ENCODE data around the gene MYOM3. TPM values are rescaled to one million over a fixed set of nuclear protein-coding genes. Genes with fewer than 3 reads are reported as not detected.
A peak's percentile ranks its signal among the peaks of the same experiment; 100 is the strongest.

The MYOM3 gene
- polyA plus RNA-seq (ENCODE audit: insufficient read length in 10 of 10), result 100 to 1,000 TPM; 221 to 445 (median 363) TPM
- long read RNA-seq, donor 1, full-length matches to known transcripts, result 10 of 73 reads
- long read RNA-seq, donor 1, partial matches to known transcripts, result 63 of 73 reads
- long read RNA-seq, donor 1, other reads (novel, unspliced or antisense), result 0 of 73 reads
- long read RNA-seq, donor 2, full-length matches to known transcripts, result 9 of 40 reads
- long read RNA-seq, donor 2, partial matches to known transcripts, result 31 of 40 reads
- long read RNA-seq, donor 2, other reads (novel, unspliced or antisense), result 0 of 40 reads
- long read RNA-seq, donor 3, result 0 reads
- long read RNA-seq, donor 4, full-length matches to known transcripts, result 2 of 16 reads
- long read RNA-seq, donor 4, partial matches to known transcripts, result 14 of 16 reads
- long read RNA-seq, donor 4, other reads (novel, unspliced or antisense), result 0 of 16 reads
- long read RNA-seq, donor 5, full-length matches to known transcripts, result 5 of 67 reads
- long read RNA-seq, donor 5, partial matches to known transcripts, result 62 of 67 reads
- long read RNA-seq, donor 5, other reads (novel, unspliced or antisense), result 0 of 67 reads
- long read RNA-seq, donor 6, full-length matches to known transcripts, result 10 of 312 reads
- long read RNA-seq, donor 6, partial matches to known transcripts, result 302 of 312 reads
- long read RNA-seq, donor 6, other reads (novel, unspliced or antisense), result 0 of 312 reads
- long read RNA-seq, donor 7, full-length matches to known transcripts, result 4 of 9 reads
- long read RNA-seq, donor 7, partial matches to known transcripts, result 5 of 9 reads
- long read RNA-seq, donor 7, other reads (novel, unspliced or antisense), result 0 of 9 reads
- long read RNA-seq, donor 8, full-length matches to known transcripts, result 1 of 1 reads
- long read RNA-seq, donor 8, partial matches to known transcripts, result 0 of 1 reads
- long read RNA-seq, donor 8, other reads (novel, unspliced or antisense), result 0 of 1 reads
- long read RNA-seq, donor 9, full-length matches to known transcripts, result 3 of 3 reads
- long read RNA-seq, donor 9, partial matches to known transcripts, result 0 of 3 reads
- long read RNA-seq, donor 9, other reads (novel, unspliced or antisense), result 0 of 3 reads

- peak; percentile 45 to 72 (median 63) for DNase-seq
These were observed at the start of gene MYOM3 for GRCh38 chr1:24111996-24112779. TSS of gene MYOM3 (minus strand) at chr1:24112135. CDS start at chr1:24108636, 3,499 bp downstream.

DNA sequence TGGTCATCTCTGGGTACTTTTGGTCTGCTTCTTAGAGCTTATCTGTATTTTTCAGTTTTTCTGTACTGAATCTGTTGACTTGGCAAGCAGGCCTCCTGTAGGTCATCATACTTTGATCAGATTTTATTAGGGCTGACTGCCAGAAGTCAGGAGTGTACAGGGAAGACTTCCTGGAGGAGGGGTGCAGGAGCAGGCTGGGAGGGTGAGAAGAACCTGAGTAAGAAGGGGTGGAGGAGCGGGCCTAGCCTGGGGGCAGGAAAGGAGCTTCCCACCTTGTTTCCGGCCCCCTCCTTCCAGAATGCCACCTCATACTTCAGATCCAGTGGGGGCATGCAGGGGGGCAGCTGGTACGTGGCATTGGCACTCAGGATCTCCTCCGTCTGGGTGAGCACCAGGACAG, 49.3 kb upstream of the MYOM3 start:
- no peak for DNase-seq

DNA sequence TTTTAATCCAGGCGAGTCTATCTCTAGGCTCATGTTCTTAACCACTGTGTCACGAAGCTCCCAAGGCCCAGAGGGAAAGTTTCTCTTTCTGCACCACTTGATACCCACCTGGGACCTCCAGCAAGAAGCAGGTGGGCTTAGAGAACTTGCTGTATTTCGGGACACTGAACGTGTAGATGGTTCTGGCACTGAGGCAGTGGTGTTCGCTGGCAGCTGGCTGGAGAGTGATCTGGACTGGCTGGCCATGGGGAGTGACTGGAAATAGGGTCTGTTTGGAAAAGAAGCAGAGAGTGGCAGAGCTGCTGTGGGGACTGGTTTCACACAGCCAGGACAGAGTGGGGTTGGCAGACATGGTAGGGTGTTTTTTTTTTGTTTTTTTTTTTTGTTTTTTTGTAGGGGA, 47.4 kb upstream of the MYOM3 start:
- DNase-seq, result no peak

DNA sequence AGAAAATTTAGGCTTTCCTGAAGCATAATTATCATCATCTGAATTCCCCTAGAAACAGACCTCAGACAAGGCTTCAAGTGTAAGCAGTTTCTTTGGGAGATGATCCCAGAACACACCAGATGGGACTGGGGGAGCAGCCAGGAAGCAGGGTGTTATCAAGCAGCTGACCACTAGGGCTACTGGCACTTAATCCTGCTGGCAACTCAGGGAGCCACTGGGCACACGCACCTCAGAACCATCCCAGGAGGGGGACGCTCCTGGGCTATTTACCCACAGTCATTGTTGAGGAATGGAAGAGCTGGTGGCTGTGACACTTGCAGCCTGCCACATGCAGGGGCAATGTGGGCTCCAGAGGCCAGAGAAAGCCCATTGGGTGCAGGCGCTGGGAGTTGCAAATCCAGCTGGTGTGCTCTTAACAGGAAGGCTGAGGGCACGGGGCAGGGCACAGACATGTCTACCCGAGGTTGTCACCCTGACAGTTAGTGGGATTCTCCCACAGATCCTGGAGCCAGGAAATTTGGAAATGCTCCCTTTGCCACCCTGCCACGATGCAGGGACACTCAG, 46.1 kb upstream of the MYOM3 start:
- no peak for DNase-seq

DNA sequence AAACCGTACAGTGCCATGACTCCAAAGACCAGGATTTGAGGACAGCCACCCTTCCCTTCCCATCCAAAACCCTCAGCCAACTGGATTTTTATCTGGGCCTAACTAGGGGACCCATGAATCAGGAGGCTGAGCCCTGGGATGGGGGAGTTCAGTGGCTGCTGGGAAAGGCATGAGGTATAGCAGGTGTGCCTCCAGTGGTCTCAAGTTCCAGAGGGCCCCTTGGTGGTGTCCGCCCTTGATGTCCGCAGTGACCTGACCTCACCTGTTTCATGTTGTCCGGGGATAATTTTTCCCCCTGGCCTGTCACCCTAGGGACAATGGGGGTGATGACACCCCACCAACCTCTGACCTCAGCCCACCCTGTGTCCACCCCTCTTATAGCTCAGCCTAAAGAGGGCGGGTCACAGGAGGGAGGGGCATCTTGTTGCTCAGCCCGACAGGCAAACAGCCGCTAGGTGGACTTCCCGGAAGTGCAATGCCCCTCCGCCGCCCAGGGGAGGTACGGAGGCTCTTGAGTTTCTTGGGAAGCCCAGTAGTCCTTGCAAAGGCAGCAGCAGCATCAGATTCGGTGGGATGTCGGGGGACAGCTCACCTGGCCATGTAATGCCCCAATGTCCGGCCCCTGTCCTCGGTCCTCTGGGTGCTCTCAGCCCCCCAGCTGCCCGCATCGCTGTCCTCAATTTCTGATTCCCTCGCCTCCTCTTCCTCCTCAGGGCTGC, 44.8 kb upstream of the MYOM3 start:
- no peak for DNase-seq

GRCh38 chr1:24155011-24155782, 43.3 kb upstream of the MYOM3 start:
- DNase-seq, result no peak

GRCh38 chr1:24154215-24154614, 42.3 kb upstream of the MYOM3 start:
- DNase-seq, result no peak

DNA sequence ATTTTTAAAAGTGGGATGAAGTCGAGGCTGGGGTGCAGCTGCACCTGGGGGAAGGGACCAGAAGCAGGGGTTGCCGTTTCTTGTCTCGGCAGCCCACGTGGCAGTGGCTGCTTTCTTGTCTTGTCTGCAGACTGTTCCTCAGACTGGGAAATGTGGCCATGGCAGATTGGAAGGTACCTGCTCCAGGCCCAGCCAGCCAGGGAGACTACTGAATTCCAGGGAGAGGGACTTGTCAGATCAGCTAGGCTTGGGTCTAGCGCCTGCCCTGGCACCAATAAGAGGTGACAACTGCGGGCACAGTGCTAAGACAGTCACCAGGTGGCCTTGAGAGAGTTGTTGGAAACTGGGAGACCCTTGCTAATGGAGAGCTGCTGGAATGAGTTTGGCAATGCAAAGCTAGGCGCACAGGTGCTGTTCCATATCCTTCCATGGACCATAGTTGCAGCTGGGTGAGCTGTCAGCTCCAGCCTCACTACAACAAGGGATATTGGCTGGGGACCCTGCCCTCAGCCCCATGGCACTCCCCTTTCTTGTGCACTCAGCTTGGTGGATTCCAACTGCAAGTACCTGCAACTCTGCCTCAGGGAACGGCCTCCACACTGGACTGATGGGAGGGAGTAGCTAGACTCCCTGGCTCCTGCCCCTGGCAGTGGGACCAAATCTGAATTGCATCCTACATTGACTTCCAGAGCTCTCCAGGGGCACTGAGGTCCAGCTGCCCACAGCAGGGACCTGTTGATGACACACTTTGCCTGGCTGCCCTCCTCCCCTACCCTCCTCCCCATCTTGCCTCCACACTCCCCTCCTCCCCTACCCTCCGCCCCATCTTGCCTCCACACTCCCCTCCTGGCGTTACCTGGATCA, 40.9 kb upstream of the MYOM3 start:
- DNase-seq, result no peak

- DNase-seq, result no peak
These were observed 39.2 kb upstream of the MYOM3 start for GRCh38 chr1:24151175-24151533.

GRCh38 chr1:24150234-24151174, 38.6 kb upstream of the MYOM3 start:
- peak; percentile 52 to 86 (median 79) for DNase-seq

- DNase-seq, result peak in 1 of 3 donors; percentile 16
These were observed 37.9 kb upstream of the MYOM3 start for GRCh38 chr1:24149866-24150233.

DNA sequence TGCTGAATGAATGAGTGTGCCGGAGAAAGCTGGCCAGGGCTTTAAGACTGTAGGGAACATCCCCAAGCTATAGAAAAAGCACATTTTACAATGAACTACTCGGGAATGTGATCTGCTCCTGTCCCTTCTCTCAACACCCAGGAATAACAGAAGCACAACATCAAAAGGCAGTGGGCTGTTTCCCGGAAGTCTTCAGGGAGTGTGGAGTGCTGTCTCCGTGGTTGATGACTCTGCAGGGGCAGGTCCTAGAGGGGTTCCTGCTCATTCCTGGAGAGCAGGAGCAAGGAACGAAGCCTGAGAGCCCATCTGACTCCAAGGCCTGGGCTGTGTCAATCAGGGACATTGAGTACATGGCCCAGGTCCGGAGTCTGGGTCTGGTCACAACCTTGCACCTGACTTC, 35.9 kb upstream of the MYOM3 start:
- no peak for DNase-seq

- DNase-seq, result no peak
These were observed 35.3 kb upstream of the MYOM3 start for GRCh38 chr1:24147194-24147593.

DNA sequence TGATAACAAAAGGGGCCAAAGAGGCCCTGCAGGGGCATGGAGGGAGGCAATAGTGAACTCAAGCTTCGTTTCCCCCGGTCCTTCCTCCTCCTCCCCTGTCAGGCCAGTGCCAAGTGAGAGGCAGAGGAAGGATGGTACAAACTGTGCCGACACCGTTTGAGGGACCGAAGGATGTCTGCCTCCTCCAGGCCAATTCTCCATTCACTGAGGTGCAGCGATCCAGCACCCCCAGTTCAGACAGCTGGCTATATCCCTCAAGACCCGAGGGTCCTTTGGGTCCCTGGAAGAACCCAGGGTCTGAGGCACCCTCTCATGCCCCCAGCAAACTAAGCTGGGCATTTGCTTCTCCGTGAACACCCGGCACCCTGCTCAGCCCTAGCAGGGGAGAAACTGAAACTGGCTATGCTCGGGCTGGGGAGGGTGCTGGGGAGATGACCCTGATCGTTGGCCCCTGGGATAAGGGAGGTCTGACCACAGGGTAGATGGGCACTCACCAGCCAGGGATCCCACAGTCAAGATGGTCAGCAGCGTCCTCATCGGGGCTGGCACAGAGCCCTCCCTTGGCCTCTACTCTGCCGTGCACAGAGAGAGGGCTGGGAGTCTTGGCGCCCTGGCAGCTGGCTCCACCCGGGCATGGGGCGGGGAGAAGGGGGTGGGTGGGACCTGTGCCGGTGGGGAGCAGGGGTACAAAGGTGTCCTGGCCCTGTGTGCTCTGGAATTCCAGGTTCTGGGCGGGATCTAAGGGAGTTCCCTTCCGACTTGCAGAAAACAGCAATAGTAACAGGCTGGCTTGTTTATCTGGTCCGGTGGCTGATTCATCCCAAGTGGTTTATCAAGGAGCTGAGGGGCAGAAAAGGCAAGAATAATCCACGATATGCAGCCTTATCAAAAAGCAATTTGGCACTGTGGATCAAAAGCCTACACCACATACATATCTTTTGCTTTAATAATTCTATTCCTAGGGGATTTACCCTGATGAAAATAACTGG, 30.9 kb upstream of the MYOM3 start, which contains the start of gene IL22RA1:
Gene IL22RA1 (minus strand): TSS at position 595 of the 989 bp plus-strand sequence. CDS start 58 bp downstream, at position 537.
- DNase-seq, result no peak

DNA sequence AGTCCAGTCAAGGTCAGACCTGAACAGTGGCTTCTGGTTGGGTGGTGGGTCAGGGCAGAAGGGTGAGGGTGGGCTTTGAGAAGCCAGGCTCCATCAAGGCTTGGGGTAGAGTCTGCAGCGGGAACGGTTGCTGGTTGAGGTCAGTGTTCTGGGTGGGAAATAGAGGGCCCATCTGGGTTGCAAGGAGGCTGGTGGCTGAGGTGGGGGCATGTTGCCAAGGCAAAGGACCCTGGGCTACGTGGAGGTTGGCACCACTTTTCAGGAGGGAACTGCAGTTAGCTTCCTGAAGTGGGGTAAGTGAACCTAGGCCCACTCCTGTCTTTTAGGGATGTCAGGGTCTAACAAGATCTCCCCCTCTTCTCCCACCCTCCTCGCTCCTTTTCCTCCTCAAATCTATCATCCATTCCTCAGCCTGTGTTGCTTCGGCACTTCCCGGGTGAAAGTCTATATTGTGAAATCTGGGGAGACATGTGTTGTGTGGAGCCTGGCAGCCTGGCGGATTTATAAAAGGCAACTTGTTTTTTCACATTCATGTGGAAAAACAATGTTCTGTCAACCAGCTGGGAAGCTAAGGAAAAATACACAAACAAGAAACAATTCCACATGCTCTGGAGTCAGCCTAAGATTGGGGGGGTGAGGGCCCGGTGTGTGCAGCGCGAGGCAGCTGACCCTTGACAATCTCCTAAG, 29.5 kb upstream of the MYOM3 start:
- no peak for DNase-seq
